ENCODE results near the gene DPP7.
"Not testable (repeated sequence)": the region's sequence is repeated elsewhere in the genome, so short reads cannot be mapped to it uniquely, and the experiment has no call there.

DPP7 gene

DNA sequence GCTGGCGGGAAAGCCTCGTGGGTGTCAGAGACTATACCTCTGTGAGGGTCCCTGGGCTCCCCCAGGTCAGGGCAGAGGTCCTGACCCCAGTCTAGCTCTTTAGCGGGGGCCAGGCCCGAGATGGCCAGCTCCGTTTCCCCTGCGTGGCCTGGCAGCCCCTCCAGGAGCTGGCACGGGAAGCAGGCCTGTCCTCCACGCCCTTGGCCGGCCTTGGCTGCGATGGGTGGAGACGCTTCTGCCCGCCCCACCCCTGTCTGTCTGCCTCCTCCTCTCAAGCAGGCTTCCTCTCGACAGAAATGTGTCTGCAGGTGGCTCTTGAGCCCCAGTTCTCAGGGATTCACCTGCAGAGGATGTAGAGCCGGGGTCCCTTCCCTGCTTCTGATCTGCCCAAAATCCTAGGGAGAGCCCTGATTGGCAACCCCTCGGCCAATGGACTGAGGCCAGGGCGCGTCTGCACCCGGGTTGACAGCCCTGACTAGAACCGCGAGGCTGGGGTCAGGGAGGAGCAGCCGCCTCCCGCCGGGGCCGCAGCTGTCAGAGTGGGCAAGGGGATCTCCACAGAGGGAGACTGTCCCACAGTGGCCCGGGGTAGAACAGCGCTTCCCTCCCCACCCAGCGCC is 21.8 kb upstream of the DPP7 start:
- H3K4me3 ChIP-seq (ENCODE audit: low read depth, low read length), result no peak overlapping the region
- no peak for TF ChIP-seq CTCF (conservative IDR thresholded peaks at IDR 0.05; ENCODE audit: low read depth, low read length)
- DNase-seq (ENCODE audit: low read depth), result no peak

GRCh38 chr9:137135154-137135553 is 20.6 kb upstream of the DPP7 start:
- H3K4me3 ChIP-seq (ENCODE audit: low read depth, low read length); DNase-seq (ENCODE audit: low read depth): not testable (repeated sequence)

- TF ChIP-seq CTCF (conservative IDR thresholded peaks at IDR 0.05; ENCODE audit: low read depth, low read length), result no peak
- DNase-seq (ENCODE audit: low read depth), result no peak
Measured at GRCh38 chr9:137134191-137134590, 19.7 kb upstream of the DPP7 start.

GRCh38 chr9:137130176-137130755 is 15.7 kb upstream of the DPP7 start:
- no peak for TF ChIP-seq CTCF (conservative IDR thresholded peaks at IDR 0.05; ENCODE audit: low read depth, low read length)
- peak overlapping the region; percentile 71 for H3K4me3 ChIP-seq (ENCODE audit: low read depth, low read length)
- peak; percentile 11 for DNase-seq (ENCODE audit: low read depth)

More at GRCh38 chr9:137134191-137134590, 19.7 kb upstream of the DPP7 start:
- no peak overlapping the region for H3K4me3 ChIP-seq (ENCODE audit: low read depth, low read length)

- peak overlapping the region; percentile 71 for H3K4me3 ChIP-seq (ENCODE audit: low read depth, low read length)
- no peak for TF ChIP-seq CTCF (conservative IDR thresholded peaks at IDR 0.05; ENCODE audit: low read depth, low read length)
- DNase-seq (ENCODE audit: low read depth), result peak; percentile 94
Measured at GRCh38 chr9:137129456-137130175, 15.1 kb upstream of the DPP7 start.

DNA sequence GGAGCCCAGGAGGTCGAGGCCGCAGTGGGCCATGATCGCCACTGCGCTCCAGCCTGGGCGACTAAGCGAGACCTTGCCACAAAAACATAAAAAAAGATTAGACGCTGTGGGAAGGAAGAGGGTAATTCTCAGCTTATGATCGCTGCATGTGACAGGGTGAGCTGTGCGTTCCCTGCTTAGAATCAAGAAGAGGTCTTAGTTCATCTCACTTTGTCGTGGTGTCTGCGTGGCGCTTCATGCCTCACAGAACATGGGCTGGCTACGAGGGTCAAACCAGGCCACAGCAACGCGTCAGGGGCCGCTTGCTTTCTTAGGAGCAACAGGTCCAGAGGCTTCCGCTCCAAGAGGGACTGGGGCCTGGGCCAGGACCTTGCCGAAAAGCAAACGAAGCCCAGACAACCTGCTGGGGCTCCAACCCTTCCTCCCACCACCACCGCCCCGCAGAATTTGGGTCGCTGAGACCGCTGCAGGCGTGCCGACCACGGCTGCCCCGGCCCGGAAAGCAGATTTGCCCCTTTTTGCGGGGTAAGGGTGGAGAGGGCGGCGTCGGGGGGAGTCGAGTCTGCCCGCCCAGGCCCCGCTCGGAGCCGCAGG is 14.4 kb upstream of the DPP7 start:
- DNase-seq (ENCODE audit: low read depth), result peak; percentile 25
- no peak for TF ChIP-seq CTCF (conservative IDR thresholded peaks at IDR 0.05; ENCODE audit: low read depth, low read length)
- H3K4me3 ChIP-seq (ENCODE audit: low read depth, low read length), result peak overlapping the region; percentile 71

GRCh38 chr9:137128158-137128861 is 13.8 kb upstream of the DPP7 start:
- H3K4me3 ChIP-seq (ENCODE audit: low read depth, low read length), result peak overlapping the region; percentile 71
- no peak for DNase-seq (ENCODE audit: low read depth)
- TF ChIP-seq CTCF (conservative IDR thresholded peaks at IDR 0.05; ENCODE audit: low read depth, low read length), result no peak
